NOMO-1 treated with DMSO at 0.1 percent for 48 hours (cell line): ENCODE results near the gene PLOD1.

Experiments used
- DNase-seq: peaks from one replicate; lab custom pipeline; 2025; ENCODE audit not compliant: unreplicated experiment; lab: John Stamatoyannopoulos, UW

Gene PLOD1

DNA sequence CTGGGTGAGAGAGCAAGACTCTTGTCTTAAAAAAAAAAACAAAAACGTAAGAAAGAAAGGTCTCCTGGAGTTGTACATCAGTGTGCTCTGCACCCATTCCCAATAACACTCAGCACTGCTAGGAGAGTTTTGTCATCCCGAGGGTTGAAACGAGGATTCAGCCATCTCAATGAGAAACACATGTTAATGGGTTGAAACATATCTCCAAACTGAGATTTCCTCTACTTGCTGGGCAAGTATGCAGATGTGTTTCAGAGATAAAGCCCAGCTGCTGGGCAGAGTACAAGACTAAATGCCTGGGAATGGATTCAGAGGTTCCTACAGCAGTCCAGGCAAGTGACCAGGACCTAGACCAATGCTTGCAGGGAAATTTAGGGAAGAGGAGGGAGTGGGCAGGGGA lies 43.1 kb downstream of the PLOD1 start:
- DNase-seq: no peak

DNA sequence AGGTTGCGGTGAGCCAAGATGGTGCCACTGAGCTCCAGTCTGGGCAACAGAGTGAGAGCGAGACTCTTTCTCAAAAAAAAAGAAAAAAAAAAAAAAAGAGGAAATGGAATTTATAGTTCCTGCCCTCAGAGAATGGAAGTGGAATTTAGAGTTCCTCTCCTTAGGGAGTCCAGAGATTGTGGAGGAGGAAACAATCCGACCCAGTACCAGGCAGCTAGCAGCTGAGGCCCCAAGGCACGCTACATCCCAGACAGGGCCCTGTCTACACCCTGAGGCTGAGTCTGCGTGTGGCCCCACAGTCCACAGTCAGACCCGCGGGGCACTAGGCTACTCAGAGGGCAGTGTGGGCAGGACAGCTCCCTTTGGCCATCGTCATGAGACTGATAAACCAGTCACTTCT lies 43.8 kb downstream of the PLOD1 start:
- DNase-seq: peak; percentile 9

GRCh38 chr1:11979028-11979850 lies 44.7 kb downstream of the PLOD1 start:
- DNase-seq: no peak

DNA sequence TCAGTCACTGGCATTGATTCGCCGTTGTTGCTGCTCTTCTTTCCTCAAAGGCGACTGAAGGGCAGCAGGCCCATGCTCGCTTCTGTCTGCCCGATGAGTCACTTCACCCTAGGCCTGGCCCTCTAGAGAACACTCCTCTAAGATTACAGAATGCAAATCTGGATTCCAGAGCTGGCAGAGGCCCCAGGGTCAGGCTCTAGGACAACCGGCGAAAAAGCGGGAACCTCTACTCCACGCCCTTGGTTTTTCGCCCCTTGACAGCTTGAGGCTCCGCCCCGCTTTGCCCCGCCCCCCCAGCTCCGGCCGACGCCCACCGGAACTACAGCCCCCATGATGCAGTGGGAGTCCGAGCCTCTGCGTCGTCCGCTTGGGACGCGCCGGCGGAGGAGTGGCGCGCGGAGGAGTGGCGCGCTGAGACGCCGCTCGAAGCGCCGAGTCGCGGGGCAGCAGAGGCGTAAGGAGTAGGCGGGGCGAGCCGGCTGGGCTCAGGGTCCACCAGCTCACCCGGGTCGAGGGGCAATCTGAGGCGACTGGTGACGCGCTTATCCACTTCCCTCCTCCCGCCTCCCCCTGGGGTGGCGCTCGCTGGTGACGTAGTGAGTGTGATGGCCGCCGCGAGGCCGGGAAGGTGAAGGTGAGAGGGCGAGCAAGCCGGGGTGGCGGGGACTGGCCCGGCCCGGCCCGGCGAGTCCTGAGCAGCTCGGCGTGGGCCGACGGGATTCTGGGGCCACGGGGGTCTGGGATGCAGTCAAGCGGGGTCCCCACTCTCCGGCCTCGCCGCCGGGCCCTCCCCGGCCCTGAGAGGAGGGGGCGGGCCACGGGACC lies 45.5 kb downstream of the PLOD1 start, which contains the start of gene MFN2:
MFN2 (plus strand) TSS at position 594 of the 825 bp plus-strand sequence. CDS start 8,725 bp downstream, outside the sequence.
- peak; percentile 97 for DNase-seq

GRCh38 chr1:11980676-11980972 lies 46.1 kb downstream of the PLOD1 start:
- no peak for DNase-seq

DNA sequence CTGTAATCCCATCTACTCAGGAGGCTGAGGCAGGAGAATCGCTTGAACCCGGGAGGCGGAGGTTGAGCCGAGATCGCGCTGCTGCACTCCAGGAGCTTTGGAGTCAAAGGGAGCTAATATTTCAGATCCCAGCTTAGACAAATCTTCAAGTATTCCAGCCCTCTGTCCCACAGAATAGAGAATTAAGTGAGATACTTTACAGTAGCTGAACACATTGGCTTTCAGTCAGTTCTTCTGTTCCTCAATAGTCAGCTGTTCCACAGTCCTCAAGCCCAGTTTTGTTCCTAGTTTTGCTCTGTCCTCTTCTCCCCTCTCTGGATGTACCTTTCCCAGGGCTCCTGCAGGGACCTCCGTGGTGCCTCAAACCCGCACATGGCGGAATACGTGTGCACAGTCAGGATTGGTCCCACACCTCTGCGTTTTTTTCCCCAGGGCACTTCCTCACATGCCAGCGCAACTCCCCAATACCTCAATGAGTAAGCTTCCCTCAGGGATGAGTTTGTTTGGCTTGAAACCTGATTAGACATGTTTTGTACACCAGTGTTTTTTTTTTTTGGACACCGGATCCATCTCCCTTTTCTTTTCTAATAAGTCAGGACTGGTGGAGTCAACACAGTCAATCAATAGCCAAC lies 47.0 kb downstream of the PLOD1 start:
- no peak for DNase-seq

DNA sequence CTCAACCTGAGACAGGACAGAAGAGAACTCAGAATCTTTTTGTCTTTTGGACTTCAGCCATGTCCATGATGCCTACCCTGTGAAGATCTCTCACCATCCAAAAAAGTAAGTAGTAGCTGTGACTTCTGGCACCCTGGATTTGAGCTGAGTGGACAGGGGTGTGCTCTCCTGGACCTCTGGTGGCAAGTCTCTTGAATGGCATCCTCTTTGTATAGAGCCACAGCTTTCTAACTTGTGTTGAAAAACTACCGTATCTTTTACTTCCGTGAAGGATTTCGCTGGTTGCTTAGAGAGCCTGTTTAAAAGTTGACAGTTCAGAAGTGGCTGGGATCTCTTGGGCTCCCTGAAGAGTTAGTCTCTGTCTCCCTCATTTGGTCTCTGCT lies 47.5 kb downstream of the PLOD1 start:
- DNase-seq: no peak

DNA sequence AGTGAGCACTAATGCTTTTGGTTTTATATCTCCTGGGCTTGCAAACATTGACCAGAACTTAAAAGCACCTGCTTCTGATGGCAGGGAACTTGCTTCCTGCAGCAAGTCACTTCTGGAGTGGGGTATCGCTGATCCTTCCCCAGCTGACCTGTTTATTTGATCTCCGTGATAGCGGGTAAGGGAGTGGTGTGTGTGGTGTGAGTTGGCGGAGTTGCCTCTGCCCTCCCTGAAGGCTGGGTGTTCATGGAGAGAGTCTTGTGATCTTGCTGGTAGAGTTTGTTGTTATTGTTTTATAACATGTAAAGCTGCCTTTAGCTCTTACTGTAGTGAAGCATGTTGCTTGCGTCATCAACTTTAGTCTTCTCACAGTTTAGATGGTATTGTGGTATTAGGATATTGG lies 49.6 kb downstream of the PLOD1 start:
- no peak for DNase-seq

GRCh38 chr1:11984576-11984975 lies 50.1 kb downstream of the PLOD1 start:
- DNase-seq: no peak

DNA sequence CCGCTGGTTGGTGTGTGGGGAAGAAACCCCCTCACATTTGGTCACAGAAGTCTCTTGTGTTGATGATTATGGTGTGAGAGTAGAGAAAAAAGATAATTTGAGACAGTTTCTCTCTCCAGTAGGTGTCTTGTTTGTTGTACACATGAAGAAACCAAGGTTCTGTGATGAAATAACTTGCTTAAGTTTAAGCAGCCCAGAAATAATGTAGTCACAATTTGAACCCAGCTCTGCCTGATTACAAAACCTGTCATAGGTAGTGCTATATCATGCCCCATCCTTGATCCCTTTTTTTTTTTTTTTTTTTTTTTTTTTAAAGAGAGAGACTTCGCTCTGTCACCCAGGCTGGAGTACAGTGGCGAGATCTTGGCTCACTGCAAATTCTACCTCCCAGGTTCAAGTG lies 50.7 kb downstream of the PLOD1 start:
- DNase-seq: no peak

DNA sequence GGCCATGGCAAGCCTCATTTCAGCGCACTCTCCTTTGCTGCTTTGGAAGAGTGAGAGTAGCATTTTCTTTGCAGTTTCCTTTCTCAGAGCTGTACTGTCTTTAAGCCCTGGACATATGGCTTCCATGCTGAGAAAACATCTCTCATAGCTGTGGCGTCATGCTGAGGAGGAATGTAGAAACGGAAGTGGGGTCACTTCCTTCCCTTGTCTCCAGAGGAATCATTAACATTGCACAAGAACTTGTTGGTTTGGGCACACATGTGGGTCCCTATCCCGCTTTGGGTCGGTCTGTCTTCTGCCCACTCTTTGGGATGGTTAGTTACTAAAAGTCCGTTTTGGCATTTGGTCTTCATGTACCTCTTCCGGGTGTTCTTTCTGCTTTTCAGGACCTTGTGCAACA lies 51.3 kb downstream of the PLOD1 start:
- DNase-seq: peak; percentile 76

GRCh38 chr1:11989669-11990068 lies 55.2 kb downstream of the PLOD1 start:
- no peak for DNase-seq

- DNase-seq: no peak
Measured at GRCh38 chr1:11990303-11991032, 56.0 kb downstream of the PLOD1 start.

DNA sequence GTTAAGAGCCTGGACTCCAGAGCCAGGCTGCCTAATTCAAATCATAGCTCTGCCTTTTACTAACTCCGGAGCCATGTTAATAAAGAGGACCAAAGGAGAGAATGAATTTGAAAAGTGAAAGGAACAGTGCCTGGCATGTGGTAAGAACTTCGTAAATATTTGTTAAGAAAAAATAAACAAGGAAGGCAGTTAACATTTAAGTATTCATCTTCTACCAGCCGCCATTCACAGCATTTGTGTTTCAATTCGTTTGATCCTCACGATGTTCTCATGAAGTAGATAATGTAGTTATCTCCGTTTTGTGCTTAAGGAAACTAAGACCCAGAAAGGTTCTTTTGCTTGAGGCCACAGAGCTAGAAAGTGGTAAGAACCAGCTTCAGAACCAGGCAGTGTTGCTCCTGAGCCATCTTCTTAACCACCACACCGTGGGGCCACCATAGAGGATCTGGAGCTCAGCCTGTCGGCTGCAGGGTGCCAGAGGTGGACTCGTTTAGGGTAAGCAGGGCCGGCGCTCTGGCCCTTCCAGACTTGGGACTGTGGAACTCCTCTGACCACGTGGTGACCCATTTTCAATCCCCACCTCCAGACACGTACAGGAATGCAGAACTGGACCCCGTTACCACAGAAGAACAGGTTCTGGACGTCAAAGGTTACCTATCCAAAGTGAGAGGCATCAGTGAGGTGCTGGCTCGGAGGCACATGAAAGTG lies 57.6 kb downstream of the PLOD1 start:
- DNase-seq: no peak

- no peak for DNase-seq
Measured at GRCh38 chr1:11997081-11997850, 62.7 kb downstream of the PLOD1 start.

DNA sequence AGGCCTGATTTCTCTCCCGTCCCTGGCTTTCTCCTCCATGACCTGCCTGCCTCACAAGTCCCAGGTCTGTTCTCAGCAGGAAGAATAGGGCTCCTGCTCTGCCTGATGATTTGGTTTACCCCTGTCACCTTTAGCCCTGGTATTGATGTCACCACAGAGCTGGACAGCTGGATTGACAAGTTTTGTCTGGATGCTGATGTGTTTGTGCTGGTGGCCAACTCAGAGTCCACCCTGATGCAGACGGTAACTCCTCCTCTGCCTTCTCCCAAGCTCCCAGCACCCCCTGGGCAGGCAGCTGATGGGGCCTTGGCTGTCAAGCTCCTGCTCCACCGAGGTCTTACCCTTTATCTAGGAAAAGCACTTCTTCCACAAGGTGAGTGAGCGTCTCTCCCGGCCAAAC lies 64.1 kb downstream of the PLOD1 start:
- DNase-seq: no peak

DNA sequence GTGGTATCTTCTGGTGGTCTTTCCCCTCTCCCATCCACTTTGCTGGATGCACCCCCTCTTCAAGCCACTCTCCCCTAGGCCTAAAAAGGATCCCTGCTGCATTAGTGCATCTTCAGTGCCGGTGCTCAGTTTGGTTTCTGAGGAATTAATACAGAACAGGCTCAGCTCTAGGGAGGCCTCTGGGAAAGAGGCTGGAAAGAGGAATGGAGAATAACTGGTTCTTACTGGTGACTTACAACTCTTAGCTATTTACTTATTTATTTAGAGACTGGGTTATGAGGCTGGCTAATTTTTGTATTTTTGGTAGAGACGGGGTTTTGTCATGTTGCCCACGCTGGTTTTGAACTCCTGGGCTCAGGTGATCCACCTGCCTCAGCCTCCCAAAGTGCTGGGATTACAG lies 64.7 kb downstream of the PLOD1 start:
- no peak for DNase-seq

DNA sequence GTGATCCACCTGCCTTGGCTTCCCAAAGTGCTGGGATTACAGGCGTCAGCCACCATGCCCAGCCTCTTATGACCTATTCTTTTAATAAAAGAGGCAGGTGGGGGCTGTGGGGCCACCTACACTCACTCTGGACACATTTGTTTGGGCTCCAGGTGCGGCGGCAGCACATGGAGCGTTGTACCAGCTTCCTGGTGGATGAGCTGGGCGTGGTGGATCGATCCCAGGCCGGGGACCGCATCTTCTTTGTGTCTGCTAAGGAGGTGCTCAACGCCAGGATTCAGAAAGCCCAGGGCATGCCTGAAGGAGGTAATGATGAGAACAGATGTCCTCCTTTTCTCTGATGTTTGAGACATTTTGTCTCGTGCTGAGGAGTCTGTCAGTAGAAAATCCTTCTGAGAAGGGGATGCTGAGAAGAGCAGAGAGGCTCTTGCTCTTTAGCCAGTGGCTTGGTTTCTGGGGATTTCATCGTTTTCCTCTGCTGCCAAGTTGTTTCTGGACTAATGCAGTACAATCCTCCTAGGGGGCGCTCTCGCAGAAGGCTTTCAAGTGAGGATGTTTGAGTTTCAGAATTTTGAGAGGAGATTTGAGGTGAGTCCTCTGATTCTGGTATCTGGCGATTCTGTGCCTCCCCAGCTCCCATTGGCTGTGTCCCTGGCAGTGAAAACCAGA lies 66.9 kb downstream of the PLOD1 start:
- DNase-seq: no peak

DNA sequence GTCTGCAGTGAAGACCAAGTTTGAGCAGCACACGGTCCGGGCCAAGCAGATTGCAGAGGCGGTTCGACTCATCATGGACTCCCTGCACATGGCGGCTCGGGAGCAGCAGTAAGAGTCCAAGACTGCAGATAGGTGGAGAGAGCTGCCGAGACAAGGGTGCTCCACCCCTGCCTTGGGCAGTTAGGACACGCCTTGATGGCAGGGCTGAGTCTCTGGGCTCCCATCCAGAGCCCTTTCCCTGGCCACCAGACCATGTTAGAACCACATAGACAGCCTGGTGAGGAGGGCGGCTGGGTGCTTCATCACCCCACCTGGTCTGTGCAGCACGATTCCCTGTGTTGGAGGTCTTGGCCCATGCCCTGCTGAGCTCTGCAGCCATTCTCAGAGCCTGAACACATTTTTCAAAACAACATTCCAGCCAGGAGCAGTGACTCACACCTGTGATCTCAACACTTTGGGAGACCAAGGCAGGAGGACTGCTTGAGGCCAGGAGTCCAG lies 67.5 kb downstream of the PLOD1 start:
- no peak for DNase-seq
